H1 (cell line): ENCODE measurements around the gene GALNT1. TPM values are rescaled to one million over a fixed set of nuclear protein-coding genes. Genes with fewer than 3 reads are reported as not detected.

Experiments used
- CTBP2 ChIP-seq: IDR thresholded peaks from 2 replicates; pipeline ENCODE4 v1.7.0; 2011; ENCODE audit warnings: borderline replicate concordance, mild to moderate bottlenecking, moderate library complexity, mixed read lengths, low read length; ENCODE audit not compliant: insufficient read depth, insufficient read length
- polyA plus RNA-seq, 7 experiments: library from polyadenylated mRNA; depleted of rRNA in 3 of 7; stranded (reverse) in 5 of 7; unstranded in 2 of 7; fragments of >200 nt in 5 of 7; fragments of 200-250 nt in 2 of 7; gene quantifications; 1 replicate in 5 of 7; 2 replicates in 1 of 7; 4 replicates in 1 of 7; pipeline versions ENCODE4 v1.2.1 to v1.2.3, GENCODE V29; 2011 to 2013; ENCODE audit warnings: missing spikeins in 2 of 7, mixed read lengths in 2 of 7
- total RNA-seq: library from RNA; stranded (reverse); fragmentation: NEBNext Ultra II Directional; extraction: Animal tissue kit (Norgen Biotek cat#: 25700); gene quantifications from 2 replicates; pipeline ENCODE4 v1.2.1, GENCODE V29; 2021

GALNT1 gene
- total and polyA plus RNA-seq, 2 of the 8 experiments (the other 6 are each of a cell fraction or from before 2014, with no cell fraction given): 22.4 to 101 TPM

GRCh38 chr18:35604369-35604768 is 22.8 kb downstream of the GALNT1 start (continued):
- TF ChIP-seq CTBP2: no peak
